ENCODE results near the gene STK35. TPM values are rescaled to one million over a fixed set of nuclear protein-coding genes. Genes with fewer than 3 reads are reported as not detected.

Gene STK35
- total and polyA plus RNA-seq, 2 of the 8 experiments (the other 6 are each of a cell fraction or from before 2014, with no cell fraction given): 24.9 to 45.0 TPM

- TF ChIP-seq CHD7 (IDR thresholded peaks at IDR 0.05; ENCODE audit: insufficient replicate concordance, low read length) (no peak), JUND (IDR thresholded peaks at IDR 0.05; ENCODE audit: low read length) (no peak), PHF8 (conservative IDR thresholded peaks at IDR 0.05; ENCODE audit: low read depth, low read length) (no peak), FOSL1 (IDR thresholded peaks at IDR 0.05; ENCODE audit: insufficient read depth, low read depth, low read length) (no peak), POU5F1 (IDR thresholded peaks at IDR 0.05; ENCODE audit: low read depth, low read length) (no peak), MAFK (IDR thresholded peaks at IDR 0.05; ENCODE audit: low read depth, low read length) (no peak)
Observed at GRCh38 chr20:2130062-2130591, 28.5 kb downstream of the STK35 start (continued).
